DOHH2 (cell line): ENCODE data around the gene CPT1A.

Experiments
- H3F3A ChIP-seq: fragments of 200-600 bp; sonication (generic), shearing (Covaris generic); 2 replicates; pipeline ENCODE4 v1.6.0; 2016; ENCODE audit warnings: antibody characterized with exemption, mild to moderate bottlenecking; ENCODE audit not compliant: control insufficient read depth, insufficient read depth
- H3K27ac ChIP-seq: fragments of 200-600 bp; sonication (generic); 2 replicates; pipeline ENCODE4 v1.5.1; 2014; ENCODE audit warnings: low read depth, mild to moderate bottlenecking, low read length, moderate library complexity
- H3K27me3 ChIP-seq: fragments of 200-600 bp; sonication (generic); 2 replicates; pipeline ENCODE4 v1.6.1; 2014; ENCODE audit warnings: mild to moderate bottlenecking, low read length, mixed read lengths; ENCODE audit not compliant: control insufficient read depth
- H3K36me3 ChIP-seq: fragments of 200-600 bp; sonication (generic); 2 replicates; pipeline ENCODE4 v1.6.1; 2014; ENCODE audit warnings: mild to moderate bottlenecking, low read length, moderate library complexity, mixed read lengths; ENCODE audit not compliant: control insufficient read depth
- H3K4me1 ChIP-seq: fragments of 200-600 bp; sonication (generic); 2 replicates; pipeline ENCODE4 v1.6.1; 2014; ENCODE audit warnings: mild to moderate bottlenecking, low read length, mixed read lengths; ENCODE audit not compliant: control insufficient read depth
- H3K4me2 ChIP-seq: fragments of 200-600 bp; sonication (generic); 2 replicates; pipeline ENCODE4 v1.6.0; 2014; ENCODE audit warnings: mild to moderate bottlenecking, low read length, moderate library complexity
- H3K4me3 ChIP-seq: fragments of 200-600 bp; sonication (generic); 2 replicates; pipeline ENCODE4 v1.5.1; 2014; ENCODE audit warnings: mild to moderate bottlenecking, low read length, mixed read lengths
- H3K79me2 ChIP-seq: fragments of 200-600 bp; sonication (generic); 2 replicates; pipeline ENCODE4 v1.6.1; 2014; ENCODE audit warnings: mild to moderate bottlenecking, low read length, mixed read lengths; ENCODE audit not compliant: control insufficient read depth
- H3K9me2 ChIP-seq: fragments of 200-600 bp; sonication (generic); replicated peaks from 2 replicates; pipeline ENCODE4 v1.6.1; 2014; ENCODE audit warnings: mild to moderate bottlenecking, low read length, mixed read lengths; ENCODE audit not compliant: control insufficient read depth
- H3K9me3 ChIP-seq: fragments of 200-600 bp; sonication (generic); 2 replicates; pipeline ENCODE4 v1.6.1; 2014; ENCODE audit warnings: antibody characterized with exemption, low read length, mixed read lengths; ENCODE audit not compliant: control insufficient read depth, insufficient read depth
- H4K20me1 ChIP-seq: fragments of 200-600 bp; sonication (generic); 2 replicates; pipeline ENCODE4 v1.6.0; 2014; ENCODE audit warnings: low read depth, mild to moderate bottlenecking, antibody characterized with exemption, low read length, moderate library complexity; ENCODE audit not compliant: control insufficient read depth, insufficient read depth
- CTCF ChIP-seq: fragments of 200-600 bp; sonication (generic); IDR thresholded peaks from one replicate; pipeline ENCODE4 v1.5.1; 2014; ENCODE audit warnings: antibody characterized with exemption, mild to moderate bottlenecking, low read depth, low read length; ENCODE audit not compliant: poor library complexity, severe bottlenecking
- EZH2phosphoT487 ChIP-seq: fragments of 200-600 bp; sonication (generic); IDR thresholded peaks from 2 replicates; pipeline ENCODE4 v1.6.1; 2017; ENCODE audit warnings: borderline replicate concordance, mild to moderate bottlenecking, antibody characterized with exemption, low read length, moderate library complexity, mixed read lengths

CPT1A gene

GRCh38 chr11:68770781-68771180 is 70.9 kb downstream of the CPT1A start:
- H3K27ac ChIP-seq, result no peak overlapping the region
- H3K4me1 ChIP-seq, result no peaks in the 10 kb centered on the region
- H4K20me1 ChIP-seq, result no peaks in the 10 kb centered on the region
- no peak overlapping the region for H3K4me3 ChIP-seq
- no peaks in the 10 kb centered on the region for H3K27me3 ChIP-seq
- H3K79me2 ChIP-seq, result no peaks in the 10 kb centered on the region
- no peaks in the 10 kb centered on the region for H3K9me3 ChIP-seq
- no peak for TF ChIP-seq EZH2phosphoT487
- no peak for TF ChIP-seq CTCF
- no peaks in the 10 kb centered on the region for H3K36me3 ChIP-seq
- H3K9me2 ChIP-seq, result no peaks in the 10 kb centered on the region
- no peak overlapping the region for H3K4me2 ChIP-seq
- no peaks in the 10 kb centered on the region for H3F3A ChIP-seq

- Histone ChIP-seq H3K36me3 (no peaks in the 10 kb centered on the region), H3K4me1 (no peaks in the 10 kb centered on the region), H3K4me2 (no peak overlapping the region), H3K79me2 (no peaks in the 10 kb centered on the region), H3K4me3 (no peak overlapping the region), H3K27ac (no peak overlapping the region), H3F3A (no peaks in the 10 kb centered on the region), H3K27me3 (no peaks in the 10 kb centered on the region), H4K20me1 (no peaks in the 10 kb centered on the region), H3K9me2 (no peaks in the 10 kb centered on the region), H3K9me3 (no peaks in the 10 kb centered on the region)
- TF ChIP-seq CTCF, result no peak
- TF ChIP-seq EZH2phosphoT487, result no peak
These were observed 74.0 kb downstream of the CPT1A start for GRCh38 chr11:68767672-68768071.

GRCh38 chr11:68766786-68767185 is 74.9 kb downstream of the CPT1A start:
- Histone ChIP-seq H4K20me1 (no peaks in the 10 kb centered on the region), H3K4me1 (no peaks in the 10 kb centered on the region), H3K79me2 (no peaks in the 10 kb centered on the region), H3K27ac (no peak overlapping the region), H3K4me2 (no peak overlapping the region), H3K9me2 (no peaks in the 10 kb centered on the region), H3K36me3 (no peaks in the 10 kb centered on the region), H3K9me3 (no peaks in the 10 kb centered on the region), H3K27me3 (no peaks in the 10 kb centered on the region), H3F3A (no peaks in the 10 kb centered on the region), H3K4me3 (no peak overlapping the region)
- no peak for TF ChIP-seq CTCF
- no peak for TF ChIP-seq EZH2phosphoT487

- Histone ChIP-seq H3K27ac (no peak overlapping the region), H3K27me3 (no peaks in the 10 kb centered on the region), H3K9me3 (no peaks in the 10 kb centered on the region), H3K9me2 (no peaks in the 10 kb centered on the region), H4K20me1 (no peaks in the 10 kb centered on the region), H3K4me2 (no peak overlapping the region), H3K4me1 (no peaks in the 10 kb centered on the region), H3K36me3 (no peaks in the 10 kb centered on the region), H3F3A (no peaks in the 10 kb centered on the region), H3K4me3 (no peak overlapping the region), H3K79me2 (no peaks in the 10 kb centered on the region)
- TF ChIP-seq CTCF (no peak), EZH2phosphoT487 (no peak)
These were observed 77.0 kb downstream of the CPT1A start for GRCh38 chr11:68764746-68765145.
